Dermis lymphatic vessel endothelial cell (primary cell): Measurements from ENCODE around the gene SLC43A3. TPM values are rescaled to one million over a fixed set of nuclear protein-coding genes. Genes with fewer than 3 reads are reported as not detected.

Experiments used
- total RNA-seq: library from RNA; depleted of rRNA; stranded (reverse); fragments of >200 nt; gene quantifications from 2 replicates; pipeline ENCODE4 v1.2.1, GENCODE V29; 2014

SLC43A3 gene
- 15.4 and 15.6 TPM in 2 replicates for total RNA-seq

DNA sequence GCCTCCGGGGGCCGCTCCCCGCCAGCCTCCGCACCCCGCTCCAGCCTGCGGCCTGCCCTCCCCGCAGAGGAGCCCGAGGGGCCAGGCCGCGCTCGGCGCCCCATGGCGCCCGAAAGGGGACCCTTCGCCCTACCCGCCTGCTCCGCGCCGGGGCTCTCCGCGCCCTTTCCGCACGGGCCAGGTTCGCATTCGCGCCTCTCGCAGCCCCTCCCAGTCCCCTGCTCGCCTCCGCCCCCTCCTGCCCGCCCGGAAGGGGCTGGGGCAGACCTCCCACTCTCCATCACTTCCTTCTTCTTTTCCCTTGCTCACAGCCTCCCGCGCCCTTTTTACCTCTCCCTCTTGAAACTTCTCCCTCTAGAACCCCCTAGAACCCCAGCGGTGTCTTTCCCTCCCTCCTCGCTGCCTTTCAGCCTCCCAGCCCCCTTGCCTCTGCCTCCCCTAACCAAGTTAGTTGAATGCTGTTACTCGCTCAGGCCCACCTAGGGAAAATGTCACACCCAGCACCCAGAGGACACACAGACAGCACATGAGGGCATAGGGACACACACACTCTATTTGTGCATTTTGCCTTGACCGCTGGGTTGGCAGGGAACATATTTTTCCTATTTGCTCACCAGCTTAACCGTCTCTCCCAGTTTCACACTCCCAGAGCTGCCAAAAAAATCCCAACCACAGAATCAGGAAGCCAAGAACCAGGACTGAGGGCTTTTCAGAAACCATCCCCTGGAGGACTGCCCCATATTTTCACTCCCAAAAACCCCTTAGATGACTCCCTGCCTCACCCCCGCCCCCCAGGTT, at the start of gene SLC43A3:
TSS of gene SLC43A3 (minus strand) at position 193 of the 798 bp plus-strand sequence. CDS start 949 bp downstream, outside the sequence.

DNA sequence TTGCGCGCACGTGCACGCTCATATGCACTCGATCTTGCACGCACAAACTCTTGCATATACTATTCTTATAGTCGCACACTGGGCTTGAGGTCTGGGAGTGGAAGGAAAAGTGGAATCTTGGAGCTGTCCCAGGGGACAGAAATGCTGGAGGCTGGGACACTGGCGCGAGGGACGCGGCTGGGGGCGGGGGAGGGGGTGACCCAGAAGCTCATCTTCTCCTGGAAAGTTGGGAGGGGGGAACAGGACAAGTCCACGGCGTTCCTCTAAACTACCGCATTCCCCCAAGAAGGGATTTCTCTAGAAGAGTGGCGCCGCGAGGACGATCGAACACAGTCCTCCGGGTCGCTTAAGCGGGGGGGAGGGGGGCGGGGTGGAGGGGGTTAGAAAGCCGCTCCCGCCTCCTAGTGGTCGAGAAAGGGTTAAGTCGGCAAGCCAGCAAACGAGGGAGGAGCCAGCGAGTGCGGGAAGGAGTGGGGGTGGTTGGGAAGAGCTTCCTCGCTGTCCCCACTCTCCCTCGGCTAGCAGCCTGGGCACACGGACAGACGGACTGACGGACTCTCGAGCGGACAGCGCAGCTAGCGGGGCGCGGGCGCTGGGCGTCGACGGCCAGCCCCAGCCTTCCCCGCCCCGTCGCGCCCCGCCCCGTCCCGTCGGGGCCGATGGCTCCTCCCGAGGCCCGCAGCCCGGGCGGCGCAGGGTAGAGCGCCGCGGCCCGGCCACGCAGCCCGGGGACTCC, 33.3 kb upstream of the SLC43A3 start, which contains the start of gene RTN4RL2:
TSS of gene RTN4RL2 (plus strand) at position 507 of the 736 bp plus-strand sequence. CDS start 338 bp downstream, outside the sequence.

DNA sequence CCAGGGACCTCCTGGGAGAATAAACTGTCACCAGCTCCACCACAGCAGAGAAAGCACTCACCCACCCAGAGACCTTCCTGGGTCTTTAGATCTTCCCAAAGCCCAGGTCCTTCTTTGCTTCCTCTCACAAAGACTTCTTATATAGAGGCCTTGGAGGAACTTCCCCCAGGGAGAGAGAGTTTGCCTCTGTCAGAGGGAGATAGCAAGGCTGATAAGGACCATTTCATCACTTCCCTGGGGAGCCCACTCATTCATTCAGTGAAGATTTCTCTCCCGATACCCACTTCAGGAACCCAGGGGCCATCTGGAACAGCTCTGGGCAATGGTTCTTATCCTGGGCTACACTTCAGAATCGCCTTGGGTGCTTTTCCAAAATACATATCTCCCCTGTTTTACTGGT, 36.4 kb downstream of the SLC43A3 start, which contains the start of gene PRG2:
TSS of gene PRG2 (minus strand) at position 116 of the 400 bp plus-strand sequence. CDS start 706 bp downstream, outside the sequence.

DNA sequence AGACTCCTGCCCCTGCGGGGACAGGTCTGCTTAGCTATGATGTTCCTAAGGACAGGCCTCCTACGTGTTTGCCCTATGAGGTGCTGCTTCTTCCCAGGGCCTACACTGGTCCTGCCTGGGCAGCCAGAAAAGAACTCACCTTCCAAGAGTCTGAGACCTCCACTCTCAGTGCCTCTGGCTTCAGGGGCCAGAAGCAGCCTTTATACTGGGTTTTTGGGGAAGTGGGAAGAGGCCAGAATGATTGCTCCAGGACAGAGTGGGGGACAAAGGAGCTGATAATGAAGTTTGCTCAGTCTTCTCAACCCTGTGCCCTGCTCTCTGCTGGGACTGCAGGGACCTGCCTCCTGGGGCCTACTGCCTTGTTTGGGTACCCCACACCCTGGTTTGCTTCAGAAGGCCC, 45.9 kb downstream of the SLC43A3 start, which contains the start of gene PRG3:
TSS of gene PRG3 (minus strand) at position 176 of the 400 bp plus-strand sequence. CDS start 442 bp downstream, outside the sequence.

Other genes starting within 250 kb of the SLC43A3 start
- gene LRRC55, start 245.2 kb downstream of the SLC43A3 start, total RNA-seq: under 0.01 TPM in 2 replicates
- gene APLNR, start 189.9 kb downstream of the SLC43A3 start, total RNA-seq: under 0.01 TPM in 1 of 2 replicates, not detected in the other
- 45.7 and 47.4 TPM in 2 replicates for gene TNKS1BP1, start 102.2 kb downstream of the SLC43A3 start, total RNA-seq
- 38.7 and 62.8 TPM in 2 replicates for gene SSRP1, start 91.2 kb downstream of the SLC43A3 start, total RNA-seq
- not detected in 2 replicates for gene P2RX3, start 88.8 kb downstream of the SLC43A3 start, total RNA-seq
- not detected in 2 replicates for gene PRG3, start 46.0 kb downstream of the SLC43A3 start, total RNA-seq
- 0.11 and 0.26 TPM in 2 replicates for gene PRG2, start 36.5 kb downstream of the SLC43A3 start, total RNA-seq
- 0.11 TPM in 1 of 2 replicates, not detected in the other for gene RTN4RL2, start 33.4 kb upstream of the SLC43A3 start, total RNA-seq
- 13.5 and 22.3 TPM in 2 replicates for gene SLC43A1, start 88.6 kb upstream of the SLC43A3 start, total RNA-seq
- gene TIMM10, start 103.6 kb upstream of the SLC43A3 start, total RNA-seq: 33.8 and 35.8 TPM in 2 replicates
- gene SMTNL1, start 110.5 kb upstream of the SLC43A3 start, total RNA-seq: not detected in 2 replicates
- gene UBE2L6, start 140.6 kb upstream of the SLC43A3 start, total RNA-seq: 32.1 and 39.1 TPM in 2 replicates
- not detected in 2 replicates for gene SERPING1, start 170.6 kb upstream of the SLC43A3 start, total RNA-seq
- 0.09 and 0.11 TPM in 2 replicates for gene YPEL4, start 222.8 kb upstream of the SLC43A3 start, total RNA-seq
- 18.7 and 20.9 TPM in 2 replicates for gene CLP1, start 230.6 kb upstream of the SLC43A3 start, total RNA-seq
- gene ZDHHC5, start 241.0 kb upstream of the SLC43A3 start, total RNA-seq: 33.7 and 35.9 TPM in 2 replicates